DND-41 (cell line): ENCODE measurements around the gene USP48.

Experiments used
- ATAC-seq: fragments of 200-7000 bp; cut with Tn5 transposase; 3 replicates; pipeline ENCODE4 v1.9.1; 2021; ENCODE audit warnings: low read depth; ENCODE audit not compliant: insufficient read depth
- DNase-seq: peaks from one replicate; pipeline ENCODE4 v3.0.0-alpha.2; 2020
- H2AFZ ChIP-seq: 2 replicates; pipeline ENCODE4 v1.6.0; 2012; ENCODE audit warnings: low read depth, low read length
- H3K27ac ChIP-seq: 2 replicates; pipeline ENCODE4 v1.5.1; 2012; ENCODE audit warnings: low read length, inconsistent platforms
- H3K27me3 ChIP-seq: fragments of 200-600 bp; sonication (generic); 2 replicates; pipeline ENCODE4 v1.6.0; 2012; ENCODE audit warnings: low read length, mild to moderate bottlenecking, inconsistent platforms; ENCODE audit not compliant: insufficient read depth, poor library complexity
- H3K36me3 ChIP-seq: 2 replicates; pipeline ENCODE4 v1.5.1; 2012; ENCODE audit warnings: low read length, inconsistent platforms; ENCODE audit not compliant: insufficient read depth
- H3K4me1 ChIP-seq: 2 replicates; pipeline ENCODE4 v1.5.1; 2012; ENCODE audit warnings: mild to moderate bottlenecking, low read length; ENCODE audit not compliant: insufficient read depth
- H3K4me2 ChIP-seq: 2 replicates; pipeline ENCODE4 v1.6.0; 2012; ENCODE audit warnings: mild to moderate bottlenecking, moderate library complexity, low read length, inconsistent platforms; ENCODE audit not compliant: insufficient read depth
- H3K4me3 ChIP-seq, 2 experiments: fragments of 200-600 bp in 1 of 2; shearing (Covaris generic) in 1 of 2; 2 replicates each; pipeline ENCODE4 v1.5.1; 2012 to 2016; ENCODE audit warnings: inconsistent platforms in 2 of 2, low read length in 2 of 2, mild to moderate bottlenecking in 2 of 2, low read depth in 1 of 2, moderate library complexity in 1 of 2
- H3K79me2 ChIP-seq: 2 replicates; pipeline ENCODE4 v1.6.0; 2012; ENCODE audit warnings: low read length, inconsistent platforms; ENCODE audit not compliant: insufficient read depth
- H3K9ac ChIP-seq: 2 replicates; pipeline ENCODE4 v1.6.0; 2012; ENCODE audit warnings: low read depth, mild to moderate bottlenecking, inconsistent platforms, low read length, moderate library complexity
- H3K9me3 ChIP-seq: 2 replicates; pipeline ENCODE4 v1.5.1; 2012; ENCODE audit warnings: low read length, moderate library complexity, mild to moderate bottlenecking, inconsistent platforms; ENCODE audit not compliant: insufficient read depth, severe bottlenecking
- H4K20me1 ChIP-seq: 2 replicates; pipeline ENCODE4 v1.6.0; 2012; ENCODE audit warnings: low read length; ENCODE audit not compliant: insufficient read depth
- CTCF ChIP-seq: IDR thresholded peaks from 2 replicates; pipeline ENCODE4 v1.5.1; 2012; ENCODE audit warnings: borderline replicate concordance, low read length, moderate library complexity, mild to moderate bottlenecking; ENCODE audit not compliant: poor library complexity, severe bottlenecking; ENCODE audit errors: extremely low read depth
- EZH2 ChIP-seq: IDR thresholded peaks from 3 replicates; pipeline ENCODE4 v1.6.1; 2012; ENCODE audit warnings: borderline replicate concordance, low read depth, mild to moderate bottlenecking, moderate library complexity, low read length, inconsistent platforms; ENCODE audit not compliant: severe bottlenecking

USP48 gene

GRCh38 chr1:21655259-21655658, 127.7 kb downstream of the USP48 start:
- Histone ChIP-seq H4K20me1 (peaks cover 27% of the 10 kb centered on the region), H3K79me2 (no peaks in the 10 kb centered on the region), H3K9ac (no peak overlapping the region), H3K36me3 (no peaks in the 10 kb centered on the region), H3K27me3 (no peaks in the 10 kb centered on the region), H3K9me3 (no peaks in the 10 kb centered on the region), H3K4me2 (no peak overlapping the region), H2AFZ (no peak overlapping the region), H3K4me1 (peaks cover 11% of the 10 kb centered on the region), H3K27ac (no peak overlapping the region), H3K4me3 (no peak overlapping the region)
- no peak for TF ChIP-seq CTCF
- TF ChIP-seq EZH2: no peak
- no peak for DNase-seq
- ATAC-seq: no peak

GRCh38 chr1:21654209-21654608, 128.7 kb downstream of the USP48 start:
- peaks cover 2% of the 10 kb centered on the region; the same call in 1 of the 2 replicates for H3K4me1 ChIP-seq
- TF ChIP-seq EZH2: no peak
- no peak for TF ChIP-seq CTCF
- no peak overlapping the region for H2AFZ ChIP-seq
- peaks cover 20% of the 10 kb centered on the region for H4K20me1 ChIP-seq
- no peaks in the 10 kb centered on the region for H3K79me2 ChIP-seq
- H3K27ac ChIP-seq: no peak overlapping the region
- no peak overlapping the region for H3K4me2 ChIP-seq
- DNase-seq: no peak
- no peaks in the 10 kb centered on the region for H3K9me3 ChIP-seq
- no peak overlapping the region for H3K4me3 ChIP-seq
- no peak overlapping the region for H3K9ac ChIP-seq
- ATAC-seq: no peak
- H3K27me3 ChIP-seq: no peaks in the 10 kb centered on the region
- H3K36me3 ChIP-seq: no peaks in the 10 kb centered on the region

DNA sequence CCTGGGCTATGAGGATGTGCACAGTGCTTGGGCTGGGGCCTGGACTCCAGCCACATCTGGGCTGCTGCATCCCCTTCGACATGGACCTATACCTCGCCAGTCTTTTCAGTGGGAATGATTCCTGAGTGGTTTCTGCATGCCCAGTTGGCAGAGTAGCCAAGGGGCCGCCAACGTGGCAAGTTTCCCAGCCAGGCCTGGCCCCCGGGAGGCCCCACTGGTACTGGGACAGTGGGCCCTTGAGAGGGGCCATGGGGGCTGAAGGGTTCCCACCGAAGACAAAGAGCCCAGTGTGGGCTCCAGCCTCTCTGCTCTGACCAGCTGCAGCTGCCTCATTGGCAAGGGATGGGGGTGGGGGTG, 129.2 kb downstream of the USP48 start:
- H3K9me3 ChIP-seq: no peaks in the 10 kb centered on the region
- H4K20me1 ChIP-seq: peaks cover 20% of the 10 kb centered on the region
- DNase-seq (no peak), ATAC-seq (no peak)
- no peaks in the 10 kb centered on the region for H3K36me3 ChIP-seq
- TF ChIP-seq CTCF (no peak), EZH2 (no peak)
- no peak overlapping the region for H3K27ac ChIP-seq
- no peaks in the 10 kb centered on the region for H3K79me2 ChIP-seq
- no peak overlapping the region for H3K4me2 ChIP-seq
- H3K9ac ChIP-seq: no peak overlapping the region
- H3K4me1 ChIP-seq: no peaks in the 10 kb centered on the region
- no peaks in the 10 kb centered on the region for H3K27me3 ChIP-seq
- no peak overlapping the region for H2AFZ ChIP-seq
- no peak overlapping the region for H3K4me3 ChIP-seq

DNA sequence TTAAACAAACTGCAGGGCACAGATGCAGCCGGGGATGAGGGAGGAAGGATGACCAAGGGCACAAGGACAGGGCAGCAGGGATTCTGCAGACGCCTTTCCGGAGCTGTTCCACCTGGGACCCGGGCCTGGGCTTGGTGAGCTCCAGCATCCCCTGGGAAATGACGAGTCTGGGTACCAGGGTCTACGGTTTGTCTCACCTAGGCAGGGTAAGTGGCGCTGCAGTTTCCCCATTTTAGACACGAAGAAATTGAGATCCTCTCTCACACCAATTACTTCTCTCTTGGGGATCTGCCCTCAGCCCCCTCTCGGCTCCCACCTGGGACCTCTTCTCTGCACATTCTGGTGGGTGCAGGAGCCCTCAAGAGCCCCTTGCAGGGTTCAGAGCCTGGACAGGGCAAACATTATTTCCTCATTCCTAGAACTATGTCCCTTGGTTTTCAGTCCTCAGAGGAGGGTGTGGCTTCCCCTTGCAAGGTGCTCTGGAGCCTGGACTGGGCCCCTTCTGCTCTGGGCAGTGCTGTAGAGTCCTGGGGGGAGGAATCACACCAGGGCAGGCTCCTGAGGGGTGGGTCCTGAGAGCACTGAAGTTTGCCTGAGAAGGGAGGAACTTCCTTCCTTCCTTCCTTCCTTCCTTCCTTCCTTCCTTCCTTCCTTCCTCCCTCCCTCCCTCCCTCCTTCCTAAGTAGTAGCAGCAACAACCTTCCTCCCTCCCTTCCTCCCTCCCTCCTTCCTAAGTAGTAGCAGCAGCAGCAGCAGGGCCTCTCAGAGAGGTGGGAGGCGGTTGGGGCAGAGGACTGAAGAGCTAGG, 129.8 kb downstream of the USP48 start:
- no peak overlapping the region for H2AFZ ChIP-seq
- TF ChIP-seq EZH2 (no peak), CTCF (no peak)
- DNase-seq: no peak
- H3K4me1 ChIP-seq: no peaks in the 10 kb centered on the region
- no peaks in the 10 kb centered on the region for H3K9me3 ChIP-seq
- H3K27ac ChIP-seq: no peak overlapping the region
- peaks cover 20% of the 10 kb centered on the region for H4K20me1 ChIP-seq
- no peak for ATAC-seq
- no peaks in the 10 kb centered on the region for H3K79me2 ChIP-seq
- no peak overlapping the region for H3K9ac ChIP-seq
- H3K4me2 ChIP-seq: no peak overlapping the region
- no peak overlapping the region for H3K4me3 ChIP-seq
- no peaks in the 10 kb centered on the region for H3K27me3 ChIP-seq
- no peaks in the 10 kb centered on the region for H3K36me3 ChIP-seq
